HG03196 (cell line): ENCODE data around the gene CXCR2.
"Not testable (repeated sequence)": the region's sequence is repeated elsewhere in the genome, so short reads cannot be mapped to it uniquely, and the experiment has no call there.

Experiments used
- ATAC-seq: cut with Tn5 transposase; IDR thresholded peaks from one replicate; pipeline ENCODE4 v1.9.1; 2021; ENCODE audit not compliant: unreplicated experiment

CXCR2 gene

GRCh38 chr2:218129458-218130135 is 3.8 kb downstream of the CXCR2 start:
- ATAC-seq: no peak

DNA sequence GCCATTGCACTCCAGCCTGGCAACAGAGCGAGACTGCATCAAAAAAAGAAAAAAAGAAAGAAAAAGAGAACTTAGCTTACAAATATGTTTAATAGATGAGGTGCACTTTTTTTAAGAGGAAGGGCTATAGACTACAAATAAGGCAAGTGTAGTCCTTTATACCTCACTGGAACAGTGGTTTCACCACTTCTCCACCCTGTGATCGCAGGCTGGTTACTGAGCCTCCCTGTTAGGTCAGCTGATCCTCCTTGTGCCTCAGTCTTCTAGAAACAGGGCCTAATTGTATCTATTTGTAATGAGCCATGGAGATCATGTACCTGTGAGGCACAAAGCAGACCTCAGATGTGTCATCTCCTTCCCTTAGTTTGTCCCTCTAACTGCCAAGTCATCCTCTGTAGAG is 4.5 kb downstream of the CXCR2 start:
- no peak for ATAC-seq

DNA sequence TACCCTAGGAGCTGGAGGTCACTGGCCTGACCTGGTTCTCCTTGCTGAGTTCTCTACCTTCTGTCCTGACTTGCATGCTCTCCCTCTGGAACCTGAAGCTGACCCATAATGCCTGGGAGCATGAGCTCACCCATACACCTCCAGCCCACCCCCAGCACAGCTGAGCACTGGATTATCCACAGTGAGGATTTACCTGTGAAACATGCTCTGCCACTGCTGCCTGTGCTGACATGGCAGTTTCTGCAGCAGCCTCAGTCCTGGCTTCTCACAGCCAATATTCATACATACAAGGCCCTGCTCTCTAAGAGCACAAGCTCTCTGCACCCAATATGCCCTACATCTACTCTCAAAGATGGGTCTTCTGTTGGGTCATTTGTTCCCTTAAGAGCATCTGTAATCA is 5.0 kb downstream of the CXCR2 start:
- ATAC-seq: no peak

DNA sequence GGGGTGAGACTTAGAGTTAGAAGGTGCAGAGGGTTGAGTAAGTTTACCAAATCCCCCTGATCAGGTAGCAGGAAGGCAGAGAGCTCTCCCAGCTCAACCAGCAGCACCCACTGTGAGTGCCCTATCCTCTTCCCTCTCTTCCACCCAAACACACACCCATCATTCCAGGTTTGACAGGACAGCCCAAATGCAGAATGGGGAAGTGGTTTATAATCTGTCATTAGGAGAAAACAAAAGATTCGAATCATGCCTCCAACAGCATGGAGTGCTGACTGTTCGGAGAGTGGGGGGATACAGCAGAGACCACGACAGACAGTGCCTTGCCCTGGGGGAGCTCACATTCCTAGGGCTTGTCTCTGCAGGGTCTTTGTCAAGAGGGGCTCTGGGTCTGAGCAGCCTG is 11.7 kb downstream of the CXCR2 start:
- ATAC-seq: no peak

GRCh38 chr2:218138047-218138446 is 12.2 kb downstream of the CXCR2 start:
- ATAC-seq: no peak

GRCh38 chr2:218145124-218145523 is 19.3 kb downstream of the CXCR2 start:
- no peak for ATAC-seq

GRCh38 chr2:218146056-218146455 is 20.2 kb downstream of the CXCR2 start:
- no peak for ATAC-seq

GRCh38 chr2:218149098-218149497 is 23.3 kb downstream of the CXCR2 start:
- no peak for ATAC-seq

DNA sequence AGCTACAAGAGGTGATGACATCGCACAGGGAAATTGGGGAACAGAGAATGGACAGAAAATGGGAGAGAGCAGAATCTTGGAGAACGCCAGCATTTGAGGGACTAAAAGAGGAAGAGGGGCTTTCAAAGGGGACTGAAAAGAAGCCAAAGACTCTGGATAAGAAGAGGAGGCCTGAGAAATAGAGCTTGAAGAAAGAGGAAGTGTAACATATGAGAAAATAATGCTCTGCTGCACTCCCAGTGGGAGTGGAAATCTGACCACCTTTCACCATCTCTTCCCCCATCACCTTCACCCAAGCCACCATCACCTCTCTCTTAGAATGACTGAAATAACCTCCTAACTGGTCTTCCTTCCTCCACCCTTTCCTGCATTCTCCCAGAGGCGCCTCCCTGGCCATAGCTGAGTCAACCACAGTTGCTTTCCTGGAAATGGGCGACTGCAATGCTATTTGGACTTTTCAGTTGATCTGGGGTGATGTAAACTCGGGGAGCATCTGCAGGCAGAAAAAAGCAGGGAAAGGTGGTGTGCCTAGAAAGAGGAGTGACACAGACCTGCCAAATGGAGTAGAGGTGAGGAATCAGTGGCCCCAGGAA is 24.1 kb downstream of the CXCR2 start:
- no peak for ATAC-seq

- ATAC-seq: no peak
These were observed 26.3 kb downstream of the CXCR2 start for GRCh38 chr2:218152172-218152571.

GRCh38 chr2:218152777-218153176 is 26.9 kb downstream of the CXCR2 start:
- no peak for ATAC-seq

DNA sequence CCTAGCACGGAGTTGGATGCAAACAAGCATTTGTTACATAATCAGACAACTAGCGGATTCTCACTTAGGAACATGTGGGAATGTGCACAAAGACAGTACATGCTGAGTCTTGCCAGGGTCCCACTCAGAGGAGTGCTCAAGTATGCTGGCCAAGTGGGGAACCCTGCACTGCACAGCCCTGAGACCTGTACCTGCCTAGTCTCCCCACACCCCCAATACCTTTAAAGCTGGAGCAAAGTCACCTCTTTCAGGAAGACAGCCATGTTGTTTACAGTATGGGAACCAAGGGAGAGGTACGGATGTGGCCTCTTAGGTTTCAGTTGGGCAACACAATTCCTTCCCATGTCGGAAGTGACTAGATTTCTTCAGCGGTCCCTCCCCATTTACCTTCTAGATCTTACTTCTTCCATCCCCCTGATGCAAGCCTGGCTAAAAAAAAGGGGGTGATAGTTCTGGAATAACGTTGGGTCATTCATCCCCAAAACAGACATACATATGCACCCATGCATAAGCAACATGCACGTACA is 30.2 kb downstream of the CXCR2 start:
- ATAC-seq: no peak

GRCh38 chr2:218161644-218162043 is 35.8 kb downstream of the CXCR2 start:
- ATAC-seq: no peak

GRCh38 chr2:218162814-218163213 is 37.0 kb downstream of the CXCR2 start:
- ATAC-seq: no peak

- no peak for ATAC-seq
These were observed 41.0 kb downstream of the CXCR2 start, which contains the start of gene CXCR1 for GRCh38 chr2:218166791-218167190. CXCR1 (minus strand) TSS chr2:218166962; CDS start chr2:218165211, 1,751 bp downstream.

GRCh38 chr2:218168016-218168415 is 42.2 kb downstream of the CXCR2 start:
- no peak for ATAC-seq

GRCh38 chr2:218168635-218169462 is 43.0 kb downstream of the CXCR2 start:
- ATAC-seq: no peak

- ATAC-seq: no peak
These were observed 44.1 kb downstream of the CXCR2 start for GRCh38 chr2:218169757-218170546.

GRCh38 chr2:218171744-218172143 is 45.9 kb downstream of the CXCR2 start:
- ATAC-seq: not testable (repeated sequence)

DNA sequence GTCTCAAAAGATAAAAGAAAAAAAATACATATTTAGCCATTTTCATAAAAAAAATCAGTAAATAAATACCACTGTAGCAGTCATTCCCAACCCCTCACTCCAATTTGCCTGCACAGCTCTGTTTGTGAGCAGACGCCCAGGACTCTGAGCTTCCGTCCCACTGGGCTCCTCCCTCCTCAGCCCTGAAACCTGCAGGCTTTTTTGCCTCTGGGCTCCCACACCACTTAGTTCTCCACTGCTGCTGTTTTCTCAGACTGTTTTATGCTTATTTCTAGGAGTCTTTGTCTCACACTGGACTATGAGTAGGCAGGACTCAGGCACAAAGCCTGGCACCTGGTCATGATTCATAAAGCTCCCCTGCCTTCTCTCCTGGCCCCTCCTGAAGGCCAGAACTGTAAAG is 47.0 kb downstream of the CXCR2 start:
- ATAC-seq: no peak

DNA sequence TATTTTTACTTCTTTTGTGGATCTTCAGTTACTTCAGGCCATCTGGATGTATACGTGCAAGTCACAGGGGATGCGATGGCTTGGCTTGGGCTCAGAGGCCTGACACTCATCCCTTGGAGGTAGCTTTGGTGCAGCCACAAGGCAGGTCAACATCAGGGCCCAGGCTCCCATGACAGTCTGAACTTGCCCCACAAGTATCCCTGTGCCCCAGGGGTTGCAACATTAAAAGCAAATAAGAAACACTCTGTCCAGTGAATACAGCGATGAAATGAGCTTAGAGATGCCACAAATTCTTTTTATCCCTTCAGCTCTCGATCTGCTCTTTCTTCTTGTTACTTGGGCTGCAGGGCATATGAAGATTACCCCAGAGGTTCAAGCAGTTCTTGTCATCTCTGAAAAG is 54.0 kb downstream of the CXCR2 start:
- ATAC-seq: no peak
